Hepatocyte (in vitro differentiated cells): ENCODE data around the gene HCK.

Source experiments
- EZH2 ChIP-seq: fragments of 200-600 bp; sonication (generic); IDR thresholded peaks from 2 replicates; pipeline ENCODE4 v1.6.1; 2016; ENCODE audit warnings: antibody characterized with exemption, mild to moderate bottlenecking, borderline replicate concordance
- TF ChIP-seq, protein P1 (sequence below): fragments of 200-600 bp; sonication (generic); IDR thresholded peaks from 2 replicates; pipeline ENCODE4 v1.5.1; 2016; ENCODE audit warnings: antibody characterized with exemption, mild to moderate bottlenecking; ENCODE audit not compliant: poor library complexity

DNA sequence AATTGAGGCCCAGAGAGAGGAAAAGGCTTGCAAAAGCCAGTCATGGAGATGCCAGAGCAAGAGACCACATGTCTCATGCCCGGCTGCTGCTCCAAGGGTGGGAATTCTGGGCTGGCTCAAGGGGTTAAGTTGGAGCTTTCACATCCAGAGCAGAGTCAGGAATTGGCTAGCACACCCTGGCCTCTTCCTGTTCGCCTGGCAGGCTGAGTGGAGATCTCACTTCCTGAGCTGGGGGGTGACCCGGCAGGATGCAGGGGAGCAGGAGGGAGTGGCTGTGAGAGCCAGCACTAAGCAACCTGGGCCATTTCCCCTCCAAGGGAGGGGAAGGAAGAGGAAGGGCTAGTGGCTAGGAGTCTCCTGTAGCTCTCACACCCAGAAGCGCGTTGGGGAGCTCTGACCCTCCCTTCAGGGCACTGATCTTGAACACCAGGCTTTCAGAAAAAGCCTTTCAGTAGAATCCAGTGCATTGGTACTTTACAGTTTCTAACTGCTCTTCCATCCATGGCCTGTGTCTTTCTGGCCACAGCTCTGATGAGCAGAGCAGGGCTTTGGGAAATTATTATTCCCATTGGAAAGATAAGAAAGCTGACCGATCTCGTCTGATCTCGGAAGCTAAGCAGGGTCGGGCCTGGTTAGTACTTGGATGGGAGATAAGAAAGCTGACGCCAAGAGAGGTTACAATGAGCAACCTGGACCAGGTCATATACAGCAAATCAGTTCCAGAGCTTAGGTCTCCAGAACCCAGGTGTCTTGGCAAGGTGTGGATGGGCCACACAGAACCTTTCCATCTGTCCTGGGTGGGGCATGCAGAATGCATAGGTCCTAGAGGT, 44.0 kb upstream of the HCK start:
- TF ChIP-seq EZH2 = no peak
- TF ChIP-seq, protein P1, sequence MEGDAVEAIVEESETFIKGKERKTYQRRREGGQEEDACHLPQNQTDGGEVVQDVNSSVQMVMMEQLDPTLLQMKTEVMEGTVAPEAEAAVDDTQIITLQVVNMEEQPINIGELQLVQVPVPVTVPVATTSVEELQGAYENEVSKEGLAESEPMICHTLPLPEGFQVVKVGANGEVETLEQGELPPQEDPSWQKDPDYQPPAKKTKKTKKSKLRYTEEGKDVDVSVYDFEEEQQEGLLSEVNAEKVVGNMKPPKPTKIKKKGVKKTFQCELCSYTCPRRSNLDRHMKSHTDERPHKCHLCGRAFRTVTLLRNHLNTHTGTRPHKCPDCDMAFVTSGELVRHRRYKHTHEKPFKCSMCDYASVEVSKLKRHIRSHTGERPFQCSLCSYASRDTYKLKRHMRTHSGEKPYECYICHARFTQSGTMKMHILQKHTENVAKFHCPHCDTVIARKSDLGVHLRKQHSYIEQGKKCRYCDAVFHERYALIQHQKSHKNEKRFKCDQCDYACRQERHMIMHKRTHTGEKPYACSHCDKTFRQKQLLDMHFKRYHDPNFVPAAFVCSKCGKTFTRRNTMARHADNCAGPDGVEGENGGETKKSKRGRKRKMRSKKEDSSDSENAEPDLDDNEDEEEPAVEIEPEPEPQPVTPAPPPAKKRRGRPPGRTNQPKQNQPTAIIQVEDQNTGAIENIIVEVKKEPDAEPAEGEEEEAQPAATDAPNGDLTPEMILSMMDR = no peak
